GM19467 (cell line): ENCODE data around the gene RHEBL1.

Experiments
- ATAC-seq: cut with Tn5 transposase; IDR thresholded peaks from one replicate; pipeline ENCODE4 v1.9.1; 2021; ENCODE audit warnings: mild to moderate bottlenecking, moderate library complexity; ENCODE audit not compliant: unreplicated experiment

RHEBL1 gene

GRCh38 chr12:49055092-49055491 lies 14.7 kb downstream of the RHEBL1 start:
- no peak for ATAC-seq

- no peak for ATAC-seq
These were observed 15.3 kb downstream of the RHEBL1 start for GRCh38 chr12:49054524-49054923.

- no peak for ATAC-seq
These were observed 15.7 kb downstream of the RHEBL1 start for GRCh38 chr12:49054096-49054495.

- no peak for ATAC-seq
These were observed 17.1 kb downstream of the RHEBL1 start for GRCh38 chr12:49052451-49053208.

- ATAC-seq, result no peak
These were observed 17.9 kb downstream of the RHEBL1 start for GRCh38 chr12:49051777-49052438.

- ATAC-seq, result no peak
These were observed 18.4 kb downstream of the RHEBL1 start for GRCh38 chr12:49051373-49051764.

- no peak for ATAC-seq
These were observed 19.0 kb downstream of the RHEBL1 start for GRCh38 chr12:49050507-49051372.

- no peak for ATAC-seq
These were observed 20.1 kb downstream of the RHEBL1 start for GRCh38 chr12:49049566-49050224.

GRCh38 chr12:49048953-49049352 lies 20.8 kb downstream of the RHEBL1 start:
- ATAC-seq, result no peak

GRCh38 chr12:49046129-49046895 lies 23.5 kb downstream of the RHEBL1 start:
- ATAC-seq, result no peak

- ATAC-seq, result no peak
These were observed 25.1 kb downstream of the RHEBL1 start for GRCh38 chr12:49044660-49045059.

- ATAC-seq, result no peak
These were observed 25.9 kb downstream of the RHEBL1 start for GRCh38 chr12:49043856-49044258.

- ATAC-seq, result no peak
These were observed 26.5 kb downstream of the RHEBL1 start for GRCh38 chr12:49043241-49043640.

GRCh38 chr12:49041881-49042484 lies 27.8 kb downstream of the RHEBL1 start:
- no peak for ATAC-seq

- ATAC-seq, result no peak
These were observed 28.5 kb downstream of the RHEBL1 start for GRCh38 chr12:49041036-49041880.

- ATAC-seq, result no peak
These were observed 29.4 kb downstream of the RHEBL1 start for GRCh38 chr12:49040364-49040855.

- no peak for ATAC-seq
These were observed 30.1 kb downstream of the RHEBL1 start for GRCh38 chr12:49039421-49040363.
